GM23338 (cell line): Measurements from ENCODE around the gene XPR1. TPM values are rescaled to one million over a fixed set of nuclear protein-coding genes. Genes with fewer than 3 reads are reported as not detected.

ENCODE experiments used
- ATAC-seq: fragments of 200-7000 bp; cut with Tn5 transposase; 3 replicates; pipeline ENCODE4 v1.9.1; 2020
- DNase-seq: peaks from one replicate; pipeline ENCODE4 v3.0.0-alpha.2; 2015; ENCODE audit warnings: low spot score
- H2AFZ ChIP-seq: fragments of 200-600 bp; sonication (generic); 2 replicates; pipeline ENCODE4 v1.8.0; 2016; ENCODE audit warnings: antibody characterized with exemption, mild to moderate bottlenecking, moderate library complexity
- H3F3A ChIP-seq: fragments of 200-600 bp; sonication (generic); replicated peaks from 2 replicates; pipeline ENCODE4 v1.8.0; 2017; ENCODE audit warnings: antibody characterized with exemption, mixed run types, low read depth
- H3K27ac ChIP-seq: fragments of 200-600 bp; sonication (generic); 2 replicates; pipeline ENCODE4 v1.6.1; 2016; ENCODE audit warnings: low read depth
- H3K27me3 ChIP-seq: fragments of 200-600 bp; sonication (generic); 2 replicates; pipeline ENCODE4 v1.8.0; 2016; ENCODE audit warnings: mild to moderate bottlenecking, mixed run types, moderate library complexity; ENCODE audit not compliant: insufficient read depth
- H3K36me3 ChIP-seq: fragments of 200-600 bp; sonication (generic); 2 replicates; pipeline ENCODE4 v1.8.0; 2016; ENCODE audit warnings: mild to moderate bottlenecking; ENCODE audit not compliant: insufficient read depth
- H3K4me1 ChIP-seq: fragments of 200-600 bp; sonication (generic); 2 replicates; pipeline ENCODE4 v1.8.0; 2016; ENCODE audit warnings: mild to moderate bottlenecking, moderate library complexity; ENCODE audit not compliant: insufficient read depth
- H3K4me2 ChIP-seq: fragments of 200-600 bp; sonication (generic); 2 replicates; pipeline ENCODE4 v1.7.1; 2017; ENCODE audit warnings: mixed run types
- H3K4me3 ChIP-seq: fragments of 200-600 bp; sonication (generic); 2 replicates; pipeline ENCODE4 v1.6.1; 2016; ENCODE audit warnings: mixed run types
- H3K79me2 ChIP-seq: fragments of 200-600 bp; sonication (generic); replicated peaks from 2 replicates; pipeline ENCODE4 v1.8.0; 2017; ENCODE audit warnings: mild to moderate bottlenecking; ENCODE audit not compliant: insufficient read depth
- H3K9me2 ChIP-seq: fragments of 200-600 bp; sonication (generic); 2 replicates; pipeline ENCODE4 v1.8.0; 2017; ENCODE audit not compliant: insufficient read depth
- H4K20me1 ChIP-seq: fragments of 200-600 bp; sonication (generic); replicated peaks from 2 replicates; pipeline ENCODE4 v1.8.0; 2017; ENCODE audit warnings: mild to moderate bottlenecking; ENCODE audit not compliant: insufficient read depth
- H3K27ac Mint-ChIP-seq: 2 replicates; pipeline ENCODE4 v1.8.0; 2020; ENCODE audit warnings: inconsistent platforms, mild to moderate bottlenecking, moderate library complexity, mixed read lengths
- H3K27me3 Mint-ChIP-seq: 3 replicates; pipeline ENCODE4 v1.8.0; 2022; ENCODE audit warnings: low read depth, mild to moderate bottlenecking, moderate library complexity, mixed read lengths, inconsistent platforms; ENCODE audit not compliant: insufficient read depth, poor library complexity
- H3K36me3 Mint-ChIP-seq: 3 replicates; pipeline ENCODE4 v1.8.0; 2021; ENCODE audit warnings: low read depth, mild to moderate bottlenecking, inconsistent platforms, moderate library complexity, mixed read lengths
- H3K4me1 Mint-ChIP-seq: 3 replicates; pipeline ENCODE4 v1.8.0; 2020; ENCODE audit warnings: mild to moderate bottlenecking, inconsistent platforms, mixed read lengths
- H3K4me3 Mint-ChIP-seq: 3 replicates; pipeline ENCODE4 v1.8.0; 2021; ENCODE audit warnings: moderate library complexity, mild to moderate bottlenecking, inconsistent platforms, mixed read lengths
- H3K9me3 Mint-ChIP-seq: 3 replicates; pipeline ENCODE4 v1.8.0; 2020; ENCODE audit warnings: moderate library complexity, mild to moderate bottlenecking, inconsistent platforms, mixed read lengths
- CREB1 ChIP-seq: fragments of 250-450 bp; sonication (Bioruptor Pico); IDR thresholded peaks from 2 replicates; pipeline ENCODE4 v1.5.0; 2020; ENCODE audit warnings: low read depth, mild to moderate bottlenecking, moderate library complexity
- EZH2 ChIP-seq: fragments of 200-600 bp; sonication (generic); IDR thresholded peaks from one replicate; pipeline ENCODE4 v1.8.0; 2017; ENCODE audit warnings: antibody characterized with exemption, mild to moderate bottlenecking, low read depth; ENCODE audit not compliant: unreplicated experiment
- NANOG ChIP-seq: IDR thresholded peaks from 2 replicates; pipeline ENCODE4 v1.6.1; 2016; ENCODE audit warnings: antibody characterized with exemption, borderline replicate concordance
- POLR2AphosphoS5 ChIP-seq: IDR thresholded peaks from 2 replicates; pipeline ENCODE4 v1.6.1; 2016; ENCODE audit warnings: antibody characterized with exemption, low read depth
- ZNF114 ChIP-seq: fragments of 250-450 bp; sonication (Bioruptor Pico); IDR thresholded peaks from 2 replicates; pipeline ENCODE4 v1.5.0; 2020; ENCODE audit warnings: mild to moderate bottlenecking, moderate library complexity
- ZNF331 ChIP-seq: fragments of 250-450 bp; sonication (Bioruptor Pico); IDR thresholded peaks from 2 replicates; pipeline ENCODE4 v1.5.0; 2020; ENCODE audit warnings: low read depth, mild to moderate bottlenecking, moderate library complexity
- polyA plus RNA-seq: library from polyadenylated mRNA; unstranded; fragments of >200 nt; fragmentation: Nextera tagmentation; extraction: Ambion mirVana; gene quantifications from 2 replicates; pipeline ENCODE4 v1.2.1, GENCODE V29; 2016
- total RNA-seq: library from RNA; depleted of rRNA; stranded (reverse); fragments of >200 nt; shearing (Covaris generic); gene quantifications from 2 replicates; pipeline ENCODE4 v1.2.3, GENCODE V29; 2014
- TF ChIP-seq, protein P1 (sequence below): fragments of 250-450 bp; sonication (Bioruptor Pico); IDR thresholded peaks from 2 replicates; pipeline ENCODE4 v1.5.0; 2020; ENCODE audit warnings: mild to moderate bottlenecking, moderate library complexity

The XPR1 gene
- total and polyA plus RNA-seq, 2 experiments from 2014 or later = 9.3 to 38.1 TPM

DNA sequence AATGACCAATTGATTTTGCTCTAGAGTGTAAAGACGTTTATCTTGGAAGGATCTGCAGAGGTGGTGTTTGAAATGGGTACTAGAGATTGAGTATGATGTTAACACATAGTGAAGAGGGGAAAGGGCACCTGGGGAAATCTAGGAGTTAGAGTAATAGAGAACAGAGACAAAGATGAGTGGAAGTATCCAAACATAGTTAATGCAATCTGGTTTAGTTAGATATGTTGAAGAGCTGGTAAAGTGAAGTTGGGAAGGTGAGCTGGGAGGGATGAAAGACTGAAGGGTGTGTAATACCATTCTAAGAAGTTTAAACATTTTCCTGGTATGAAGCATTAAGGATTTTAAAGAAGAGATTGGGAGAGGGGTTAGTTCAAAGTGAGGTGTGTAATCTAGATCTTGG is 11.0 kb downstream of the XPR1 start (continued):
- TF ChIP-seq, protein P1, sequence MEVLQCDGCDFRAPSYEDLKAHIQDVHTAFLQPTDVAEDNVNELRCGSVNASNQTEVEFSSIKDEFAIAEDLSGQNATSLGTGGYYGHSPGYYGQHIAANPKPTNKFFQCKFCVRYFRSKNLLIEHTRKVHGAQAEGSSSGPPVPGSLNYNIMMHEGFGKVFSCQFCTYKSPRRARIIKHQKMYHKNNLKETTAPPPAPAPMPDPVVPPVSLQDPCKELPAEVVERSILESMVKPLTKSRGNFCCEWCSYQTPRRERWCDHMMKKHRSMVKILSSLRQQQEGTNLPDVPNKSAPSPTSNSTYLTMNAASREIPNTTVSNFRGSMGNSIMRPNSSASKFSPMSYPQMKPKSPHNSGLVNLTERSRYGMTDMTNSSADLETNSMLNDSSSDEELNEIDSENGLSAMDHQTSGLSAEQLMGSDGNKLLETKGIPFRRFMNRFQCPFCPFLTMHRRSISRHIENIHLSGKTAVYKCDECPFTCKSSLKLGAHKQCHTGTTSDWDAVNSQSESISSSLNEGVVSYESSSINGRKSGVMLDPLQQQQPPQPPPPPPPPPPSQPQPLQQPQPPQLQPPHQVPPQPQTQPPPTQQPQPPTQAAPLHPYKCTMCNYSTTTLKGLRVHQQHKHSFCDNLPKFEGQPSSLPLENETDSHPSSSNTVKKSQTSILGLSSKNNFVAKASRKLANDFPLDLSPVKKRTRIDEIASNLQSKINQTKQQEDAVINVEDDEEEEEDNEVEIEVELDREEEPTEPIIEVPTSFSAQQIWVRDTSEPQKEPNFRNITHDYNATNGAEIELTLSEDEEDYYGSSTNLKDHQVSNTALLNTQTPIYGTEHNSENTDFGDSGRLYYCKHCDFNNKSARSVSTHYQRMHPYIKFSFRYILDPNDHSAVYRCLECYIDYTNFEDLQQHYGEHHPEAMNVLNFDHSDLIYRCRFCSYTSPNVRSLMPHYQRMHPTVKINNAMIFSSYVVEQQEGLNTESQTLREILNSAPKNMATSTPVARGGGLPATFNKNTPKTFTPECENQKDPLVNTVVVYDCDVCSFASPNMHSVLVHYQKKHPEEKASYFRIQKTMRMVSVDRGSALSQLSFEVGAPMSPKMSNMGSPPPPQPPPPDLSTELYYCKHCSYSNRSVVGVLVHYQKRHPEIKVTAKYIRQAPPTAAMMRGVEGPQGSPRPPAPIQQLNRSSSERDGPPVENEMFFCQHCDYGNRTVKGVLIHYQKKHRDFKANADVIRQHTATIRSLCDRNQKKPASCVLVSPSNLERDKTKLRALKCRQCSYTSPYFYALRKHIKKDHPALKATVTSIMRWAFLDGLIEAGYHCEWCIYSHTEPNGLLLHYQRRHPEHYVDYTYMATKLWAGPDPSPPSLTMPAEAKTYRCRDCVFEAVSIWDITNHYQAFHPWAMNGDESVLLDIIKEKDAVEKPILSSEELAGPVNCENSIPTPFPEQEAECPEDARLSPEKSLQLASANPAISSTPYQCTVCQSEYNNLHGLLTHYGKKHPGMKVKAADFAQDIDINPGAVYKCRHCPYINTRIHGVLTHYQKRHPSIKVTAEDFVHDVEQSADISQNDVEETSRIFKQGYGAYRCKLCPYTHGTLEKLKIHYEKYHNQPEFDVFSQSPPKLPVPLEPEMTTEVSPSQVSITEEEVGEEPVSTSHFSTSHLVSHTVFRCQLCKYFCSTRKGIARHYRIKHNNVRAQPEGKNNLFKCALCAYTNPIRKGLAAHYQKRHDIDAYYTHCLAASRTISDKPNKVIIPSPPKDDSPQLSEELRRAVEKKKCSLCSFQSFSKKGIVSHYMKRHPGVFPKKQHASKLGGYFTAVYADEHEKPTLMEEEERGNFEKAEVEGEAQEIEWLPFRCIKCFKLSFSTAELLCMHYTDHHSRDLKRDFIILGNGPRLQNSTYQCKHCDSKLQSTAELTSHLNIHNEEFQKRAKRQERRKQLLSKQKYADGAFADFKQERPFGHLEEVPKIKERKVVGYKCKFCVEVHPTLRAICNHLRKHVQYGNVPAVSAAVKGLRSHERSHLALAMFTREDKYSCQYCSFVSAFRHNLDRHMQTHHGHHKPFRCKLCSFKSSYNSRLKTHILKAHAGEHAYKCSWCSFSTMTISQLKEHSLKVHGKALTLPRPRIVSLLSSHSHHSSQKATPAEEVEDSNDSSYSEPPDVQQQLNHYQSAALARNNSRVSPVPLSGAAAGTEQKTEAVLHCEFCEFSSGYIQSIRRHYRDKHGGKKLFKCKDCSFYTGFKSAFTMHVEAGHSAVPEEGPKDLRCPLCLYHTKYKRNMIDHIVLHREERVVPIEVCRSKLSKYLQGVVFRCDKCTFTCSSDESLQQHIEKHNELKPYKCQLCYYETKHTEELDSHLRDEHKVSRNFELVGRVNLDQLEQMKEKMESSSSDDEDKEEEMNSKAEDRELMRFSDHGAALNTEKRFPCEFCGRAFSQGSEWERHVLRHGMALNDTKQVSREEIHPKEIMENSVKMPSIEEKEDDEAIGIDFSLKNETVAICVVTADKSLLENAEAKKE (CRISPR knock-in tag) = no peak
- no peak for TF ChIP-seq ZNF114 (CRISPR knock-in tag)
- TF ChIP-seq ZNF331 (CRISPR knock-in tag) = no peak
- TF ChIP-seq POLR2AphosphoS5 = no peak
- TF ChIP-seq EZH2 = no peak
- TF ChIP-seq NANOG = no peak

DNA sequence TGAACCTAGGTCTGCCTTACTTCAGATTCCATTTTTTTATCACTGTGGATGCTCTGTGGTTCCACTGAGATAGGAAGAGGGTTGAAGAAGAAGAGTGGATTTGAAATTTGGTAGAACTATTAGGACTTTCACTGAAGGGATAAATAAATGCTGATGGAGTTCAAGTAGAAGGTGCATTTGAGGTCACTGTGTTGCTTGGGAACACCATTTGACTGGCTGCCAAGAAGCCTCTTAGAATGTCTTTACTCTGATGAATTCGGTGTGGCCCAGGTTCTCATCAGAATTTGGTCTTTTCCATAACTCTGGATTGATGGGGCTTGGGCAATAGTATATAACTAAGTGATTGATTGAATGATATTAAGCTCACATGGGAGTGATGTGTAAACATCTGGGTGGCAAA is 11.9 kb downstream of the XPR1 start:
- no peak overlapping the region for H2AFZ ChIP-seq
- H3K27ac ChIP-seq = no peak overlapping the region
- H3K27me3 ChIP-seq = no peaks in the 10 kb centered on the region
- Mint-ChIP-seq H3K27me3 (no peaks in the 10 kb centered on the region), H3K4me1 (peaks cover 6% of the 10 kb centered on the region; the same call in 1 of the 3 replicates), H3K9me3 (no peaks in the 10 kb centered on the region), H3K4me3 (no peak overlapping the region), H3K27ac (no peak overlapping the region), H3K36me3 (peaks cover 15% of the 10 kb centered on the region; the same call in 2 of the 3 replicates)
- peaks cover 21% of the 10 kb centered on the region for H4K20me1 ChIP-seq
- H3K4me2 ChIP-seq = no peak overlapping the region
- no peaks in the 10 kb centered on the region for H3K36me3 ChIP-seq
- DNase-seq (no peak), ATAC-seq (no peak)
- TF ChIP-seq ZNF114 (CRISPR knock-in tag) = no peak
- no peak for TF ChIP-seq CREB1 (CRISPR knock-in tag)
- no peaks in the 10 kb centered on the region for H3F3A ChIP-seq
- no peaks in the 10 kb centered on the region for H3K9me2 ChIP-seq
- H3K79me2 ChIP-seq = peaks cover 86% of the 10 kb centered on the region
- H3K4me1 ChIP-seq = no peaks in the 10 kb centered on the region
- H3K4me3 ChIP-seq = no peak overlapping the region
